Measurements from ENCODE around the gene MAN2A2.
A peak's percentile ranks its signal among the peaks of the same experiment; 100 is the strongest.
"Not testable (repeated sequence)": the region's sequence is repeated elsewhere in the genome, so short reads cannot be mapped to it uniquely, and the experiment has no call there.

Gene MAN2A2

GRCh38 chr15:90866800-90867199 is 36.3 kb upstream of the MAN2A2 start:
- ATAC-seq (replicated peaks) (no peak), DNase-seq (no peak)
- no peaks in the 10 kb centered on the region for H3K36me3 Mint-ChIP-seq
- peaks cover 32 to 46% of the 10 kb centered on the region in 2 donors for H3K4me1 Mint-ChIP-seq
- no peaks in the 10 kb centered on the region for H3K27me3 Mint-ChIP-seq
- H3K4me3 Mint-ChIP-seq, result no peak overlapping the region
- H3K9me3 Mint-ChIP-seq, result no peaks in the 10 kb centered on the region
- peak overlapping the region; percentile 26 for H3K27ac Mint-ChIP-seq

GRCh38 chr15:90868261-90868689 is 34.8 kb upstream of the MAN2A2 start, which contains the start of gene FURIN:
Gene FURIN, plus strand, starts transcription at chr15:90868588. Its CDS starts 7,153 bp downstream, at chr15:90875741.
- Mint-ChIP-seq H3K4me3 (peak within 1 kb of the TSS; percentile 92 to 93), H3K36me3 (no peaks in the 10 kb centered on the region), H3K27me3 (no peaks in the 10 kb centered on the region), H3K9me3 (no peaks in the 10 kb centered on the region), H3K27ac (peak within 1 kb of the TSS; percentile 86), H3K4me1 (peaks cover 41 to 55% of the 10 kb centered on the region in 2 donors)
- ATAC-seq (replicated peaks) (no peak), DNase-seq (no peak)

DNA sequence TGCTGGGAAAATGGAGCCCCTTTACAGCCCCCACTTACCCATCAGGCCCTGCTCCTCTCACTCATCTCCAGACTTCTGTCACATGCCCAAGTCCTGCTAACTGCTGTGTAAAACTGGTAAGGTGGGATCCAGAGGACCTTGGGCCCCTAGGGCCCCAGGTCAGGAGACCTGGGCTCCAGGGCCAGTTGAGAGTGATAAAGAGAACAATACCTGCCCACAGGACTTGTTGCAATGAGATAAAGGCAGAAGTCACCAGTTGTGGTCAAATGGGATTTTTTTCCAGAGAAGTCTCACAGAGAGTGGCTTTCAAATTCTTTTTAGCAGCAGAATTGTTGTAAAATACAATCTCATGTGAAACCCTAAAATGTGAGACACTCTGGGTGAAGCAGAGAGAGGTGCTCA is 34.0 kb upstream of the MAN2A2 start:
- no peaks in the 10 kb centered on the region for H3K27me3 Mint-ChIP-seq
- H3K4me3 Mint-ChIP-seq, result peak overlapping the region; percentile 92 to 93
- DNase-seq (no peak), ATAC-seq (replicated peaks) (peak in 1 of 2 donors; percentile 13)
- H3K36me3 Mint-ChIP-seq, result no peaks in the 10 kb centered on the region
- no peaks in the 10 kb centered on the region for H3K9me3 Mint-ChIP-seq
- H3K27ac Mint-ChIP-seq, result peak overlapping the region; percentile 86
- peaks cover 37 to 56% of the 10 kb centered on the region in 2 donors for H3K4me1 Mint-ChIP-seq

DNA sequence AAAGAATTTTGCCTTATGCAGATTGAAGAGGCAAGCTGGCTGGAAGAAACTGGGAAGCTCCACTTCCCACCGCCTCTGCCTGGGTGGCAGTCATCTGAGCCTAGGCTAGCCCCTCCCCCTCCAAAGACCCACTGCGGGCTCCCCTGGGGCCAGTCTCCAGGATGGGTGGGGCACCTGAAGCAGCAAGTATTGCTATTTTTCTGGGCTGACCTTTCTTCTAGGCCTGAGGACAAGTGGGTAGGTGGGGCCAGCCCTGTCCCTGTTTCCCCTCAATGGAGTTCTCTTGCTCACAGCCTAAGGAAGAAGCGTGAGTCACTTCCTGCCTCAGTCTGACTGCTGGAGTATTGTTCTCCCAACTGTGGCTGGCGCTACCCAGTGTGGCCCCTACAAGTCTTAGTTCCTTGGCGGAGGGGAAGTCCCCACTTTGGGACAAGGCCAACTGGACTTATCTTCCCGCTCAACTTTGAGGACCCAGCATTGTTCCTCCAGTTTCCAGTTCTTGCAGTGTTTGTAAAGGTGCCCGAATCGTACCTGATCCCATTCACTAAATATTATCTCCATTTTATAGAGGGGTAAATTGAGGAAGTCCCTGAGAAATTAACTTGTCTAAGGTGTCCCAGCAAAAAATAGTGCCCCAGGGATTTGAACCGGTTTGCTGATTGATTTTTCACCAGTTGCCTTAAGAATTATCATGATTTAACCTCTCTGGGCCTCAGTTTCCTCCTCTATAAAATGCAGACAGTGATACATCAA is 33.3 kb upstream of the MAN2A2 start:
- Mint-ChIP-seq H3K9me3 (no peaks in the 10 kb centered on the region), H3K27ac (peak overlapping the region; percentile 94), H3K27me3 (no peaks in the 10 kb centered on the region), H3K4me3 (peak overlapping the region; percentile 92 to 93), H3K36me3 (no peaks in the 10 kb centered on the region), H3K4me1 (peaks cover 37 to 57% of the 10 kb centered on the region in 2 donors)
- DNase-seq (no peak), ATAC-seq (replicated peaks) (peak; percentile 38 to 42)

DNA sequence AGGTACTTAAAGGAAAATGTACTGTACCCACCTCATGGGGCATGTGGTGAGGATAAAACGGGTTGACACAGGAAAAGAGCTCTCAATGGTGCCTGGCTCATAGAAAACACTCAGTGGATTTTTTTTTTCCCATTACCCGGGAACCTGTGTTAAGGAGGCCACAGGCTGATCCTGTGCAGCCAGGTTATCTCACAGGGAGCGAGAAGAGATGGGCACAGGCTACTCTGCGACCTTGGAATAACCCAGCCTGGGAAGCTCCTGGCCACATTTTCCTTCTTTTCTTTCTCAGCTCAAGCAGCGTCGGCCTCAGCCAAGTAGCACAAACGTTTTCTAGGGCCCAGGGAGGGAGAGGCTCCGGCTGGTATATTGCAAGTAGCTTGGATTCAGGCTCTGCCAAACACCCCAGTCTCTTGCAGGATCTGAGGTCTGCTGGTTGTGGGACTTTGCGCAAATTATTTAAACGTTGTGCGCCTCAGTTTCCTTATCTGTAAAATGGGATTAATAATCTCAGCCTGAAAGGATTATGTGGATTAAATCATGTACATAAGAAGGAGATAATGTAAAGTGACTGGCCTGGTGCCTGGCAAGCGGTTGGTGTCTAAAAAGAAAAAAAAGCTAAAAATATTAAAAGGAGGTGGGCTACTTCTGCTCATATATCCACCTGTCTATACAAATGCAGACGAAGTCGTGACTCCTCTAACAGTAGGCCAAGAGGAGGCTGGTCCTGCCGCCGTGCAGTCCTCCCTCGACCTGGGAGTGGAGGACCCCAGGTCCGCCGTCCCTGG is 32.6 kb upstream of the MAN2A2 start:
- no peaks in the 10 kb centered on the region for H3K27me3 Mint-ChIP-seq
- no peak for DNase-seq
- peaks cover 0 to under 1% of the 10 kb centered on the region in 2 donors for H3K36me3 Mint-ChIP-seq
- peaks cover 37 to 64% of the 10 kb centered on the region in 2 donors for H3K4me1 Mint-ChIP-seq
- no peaks in the 10 kb centered on the region for H3K9me3 Mint-ChIP-seq
- peak; percentile 40 to 41 for ATAC-seq (replicated peaks)
- peak overlapping the region; percentile 94 for H3K27ac Mint-ChIP-seq
- peak overlapping the region; percentile 92 to 93 for H3K4me3 Mint-ChIP-seq

DNA sequence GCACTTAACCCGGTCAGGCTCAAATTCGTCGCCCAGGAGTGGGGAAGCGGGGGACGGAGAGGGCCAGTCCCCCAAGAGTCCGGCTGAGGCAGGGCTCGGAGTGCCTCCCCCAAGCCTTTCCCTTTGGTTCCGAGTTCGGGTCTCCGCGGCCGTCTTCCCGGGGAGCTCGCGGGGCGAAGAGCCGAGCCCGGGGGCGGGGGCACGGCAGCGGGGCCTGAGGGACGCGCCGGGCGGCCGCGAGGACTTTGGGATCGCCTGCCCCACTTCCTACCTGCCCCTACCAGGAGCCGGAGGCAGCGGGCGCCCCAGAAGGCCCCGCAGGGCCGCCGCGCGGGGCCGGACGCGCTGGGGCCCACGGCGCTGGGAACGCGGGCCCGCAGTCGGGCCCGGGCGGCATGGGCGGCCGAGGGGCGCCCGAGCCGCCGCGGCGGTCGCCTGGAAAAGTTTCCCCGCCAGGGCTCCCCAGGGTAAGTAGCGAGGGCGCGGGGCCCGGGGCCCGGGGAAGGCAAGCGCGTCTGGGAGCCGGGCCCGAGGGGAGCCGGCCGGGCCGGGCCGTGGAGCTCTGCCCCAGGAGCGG is 31.9 kb upstream of the MAN2A2 start:
- Mint-ChIP-seq H3K4me3 (peak overlapping the region; percentile 92 to 93), H3K36me3 (peaks cover under 1 to 4% of the 10 kb centered on the region in 2 donors), H3K27ac (peak overlapping the region; percentile 94), H3K9me3 (no peaks in the 10 kb centered on the region), H3K27me3 (no peaks in the 10 kb centered on the region), H3K4me1 (peaks cover 37 to 69% of the 10 kb centered on the region in 2 donors)
- ATAC-seq (replicated peaks) (peak in 1 of 2 donors; percentile 15), DNase-seq (no peak)

GRCh38 chr15:90871716-90872485 is 31.2 kb upstream of the MAN2A2 start:
- Mint-ChIP-seq H3K27me3 (no peaks in the 10 kb centered on the region), H3K36me3 (peaks cover 6 to 11% of the 10 kb centered on the region in 2 donors), H3K4me3 (peak overlapping the region; percentile 85 to 86), H3K4me1 (peaks cover 39 to 73% of the 10 kb centered on the region in 2 donors), H3K9me3 (no peaks in the 10 kb centered on the region), H3K27ac (peak overlapping the region; percentile 91)
- ATAC-seq (replicated peaks) (peak; percentile 20 to 43), DNase-seq (no peak)

- H3K27me3 Mint-ChIP-seq, result no peaks in the 10 kb centered on the region
- peak; percentile 47 to 52 for ATAC-seq (replicated peaks)
- H3K4me3 Mint-ChIP-seq, result peak overlapping the region; percentile 85 to 86
- H3K9me3 Mint-ChIP-seq, result no peaks in the 10 kb centered on the region
- peaks cover 11 to 18% of the 10 kb centered on the region in 2 donors for H3K36me3 Mint-ChIP-seq
- H3K27ac Mint-ChIP-seq, result peak overlapping the region; percentile 91
- peaks cover 39 to 73% of the 10 kb centered on the region in 2 donors for H3K4me1 Mint-ChIP-seq
- DNase-seq, result no peak
Observed at GRCh38 chr15:90872486-90873184, 30.5 kb upstream of the MAN2A2 start.

DNA sequence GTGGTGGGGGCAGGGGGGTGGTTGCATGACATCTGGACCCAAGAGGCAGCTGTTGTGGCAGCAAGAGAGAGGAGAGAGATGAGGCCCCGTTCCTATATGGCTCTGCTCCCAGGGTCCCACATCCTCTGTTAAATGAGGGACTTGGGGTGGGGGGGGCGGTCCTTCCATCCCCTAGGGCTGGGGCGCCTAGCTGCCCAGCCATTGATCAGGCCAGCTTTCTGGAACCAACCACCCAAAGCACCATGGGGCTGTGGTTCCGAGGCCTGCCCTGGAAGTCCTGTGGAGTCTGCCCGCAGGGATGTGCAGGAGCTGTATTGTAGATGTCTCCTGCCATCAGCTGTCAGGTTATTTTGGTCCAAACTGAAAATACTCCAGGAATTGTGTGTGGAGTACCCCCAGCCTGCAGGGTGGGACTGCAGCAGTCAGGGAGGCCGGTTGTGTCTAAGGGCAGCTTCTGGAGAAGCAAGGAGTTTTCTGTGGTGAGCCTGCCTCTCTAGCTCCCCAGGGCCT is 29.6 kb upstream of the MAN2A2 start:
- DNase-seq, result no peak
- Mint-ChIP-seq H3K4me1 (peaks cover 31 to 64% of the 10 kb centered on the region in 2 donors), H3K36me3 (peaks cover 16 to 24% of the 10 kb centered on the region in 2 donors), H3K27me3 (no peaks in the 10 kb centered on the region), H3K4me3 (peak overlapping the region in 1 of 2 donors; percentile 85), H3K9me3 (no peaks in the 10 kb centered on the region), H3K27ac (no peak overlapping the region)
- ATAC-seq (replicated peaks), result no peak

DNA sequence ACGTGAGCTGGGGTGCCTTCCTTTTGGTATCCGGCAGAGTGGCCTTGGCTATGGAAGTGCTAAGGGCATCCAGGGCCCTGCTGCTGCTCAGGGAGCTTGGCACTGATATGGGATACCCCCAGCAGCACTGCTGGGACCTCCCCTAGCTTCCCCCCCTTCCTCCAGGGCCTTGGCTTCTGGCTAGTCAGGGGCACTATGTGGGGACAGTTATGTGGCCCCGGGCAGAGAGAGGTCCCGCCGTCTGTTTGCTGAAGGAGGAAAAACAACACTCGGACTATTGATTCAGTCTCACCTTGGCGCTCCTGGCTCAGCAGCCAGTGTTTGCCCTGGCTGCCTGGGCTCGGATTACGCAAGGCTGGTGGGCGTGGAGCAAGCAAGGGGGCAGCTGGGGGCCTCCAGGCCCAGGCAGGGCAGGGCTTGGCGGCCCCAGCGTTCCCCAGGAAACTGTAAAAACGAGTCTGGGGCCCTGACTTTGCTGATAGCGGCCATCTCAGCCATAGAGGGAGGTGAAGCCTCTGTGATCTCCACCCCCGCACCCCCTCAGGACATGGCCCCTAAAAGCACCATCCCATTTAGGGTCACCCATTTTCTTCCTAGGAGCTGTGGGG is 29.0 kb upstream of the MAN2A2 start:
- ATAC-seq (replicated peaks) (no peak), DNase-seq (no peak)
- Mint-ChIP-seq H3K4me3 (no peak overlapping the region), H3K4me1 (peaks cover 29 to 59% of the 10 kb centered on the region in 2 donors), H3K9me3 (no peaks in the 10 kb centered on the region), H3K27me3 (no peaks in the 10 kb centered on the region), H3K27ac (no peak overlapping the region), H3K36me3 (peaks cover 20 to 25% of the 10 kb centered on the region in 2 donors)

DNA sequence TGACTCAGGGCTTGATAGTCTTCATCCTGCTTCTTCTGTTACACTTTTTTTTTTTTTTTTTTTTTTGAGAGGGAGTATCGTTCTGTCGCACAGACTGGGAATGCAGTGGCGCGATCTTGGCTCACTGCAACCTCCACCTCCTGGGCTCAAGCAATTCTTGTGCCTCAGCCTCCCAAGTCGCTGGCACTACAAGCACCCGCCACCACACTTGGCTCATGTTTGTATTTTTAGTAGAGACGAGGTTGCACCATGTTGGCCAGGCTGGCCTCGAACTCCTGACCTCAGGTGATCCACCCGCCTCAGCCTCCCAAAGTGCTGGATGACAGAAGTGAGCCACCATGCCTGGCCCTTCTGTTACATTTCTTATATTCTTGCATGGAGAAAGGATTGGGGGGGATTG is 28.1 kb upstream of the MAN2A2 start:
- not testable (repeated sequence) for H3K4me3 Mint-ChIP-seq

DNA sequence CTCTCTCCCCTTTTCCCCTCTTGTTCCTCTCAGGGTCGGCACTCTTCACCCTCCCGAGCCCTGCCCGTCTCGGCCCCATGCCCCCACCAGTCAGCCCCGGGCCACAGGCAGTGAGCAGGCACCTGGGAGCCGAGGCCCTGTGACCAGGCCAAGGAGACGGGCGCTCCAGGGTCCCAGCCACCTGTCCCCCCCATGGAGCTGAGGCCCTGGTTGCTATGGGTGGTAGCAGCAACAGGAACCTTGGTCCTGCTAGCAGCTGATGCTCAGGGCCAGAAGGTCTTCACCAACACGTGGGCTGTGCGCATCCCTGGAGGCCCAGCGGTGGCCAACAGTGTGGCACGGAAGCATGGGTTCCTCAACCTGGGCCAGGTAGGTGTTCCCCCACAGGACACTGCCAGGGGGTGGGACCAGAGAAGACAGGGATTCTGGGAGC is 27.5 kb upstream of the MAN2A2 start:
- Mint-ChIP-seq H3K4me1 (peaks cover 14 to 49% of the 10 kb centered on the region in 2 donors), H3K9me3 (no peaks in the 10 kb centered on the region), H3K36me3 (peaks cover 30 to 36% of the 10 kb centered on the region in 2 donors), H3K27ac (no peak overlapping the region), H3K27me3 (no peaks in the 10 kb centered on the region), H3K4me3 (no peak overlapping the region)
- ATAC-seq (replicated peaks), result no peak
- no peak for DNase-seq

More for the DNA sequence above, 28.1 kb upstream of the MAN2A2 start:
- not testable (repeated sequence) for H3K9me3 Mint-ChIP-seq; ATAC-seq (replicated peaks); H3K27me3 Mint-ChIP-seq; DNase-seq; H3K27ac Mint-ChIP-seq
- H3K4me1 Mint-ChIP-seq, result peaks cover 20 to 55% of the 10 kb centered on the region in 2 donors
- H3K36me3 Mint-ChIP-seq, result peaks cover 28 to 32% of the 10 kb centered on the region in 2 donors

- no peak overlapping the region for H3K4me3 Mint-ChIP-seq
- H3K36me3 Mint-ChIP-seq, result peaks cover 35 to 36% of the 10 kb centered on the region in 2 donors
- ATAC-seq (replicated peaks) (no peak), DNase-seq (no peak)
- no peaks in the 10 kb centered on the region for H3K27me3 Mint-ChIP-seq
- H3K4me1 Mint-ChIP-seq, result peaks cover 12 to 44% of the 10 kb centered on the region in 2 donors
- peak overlapping the region; percentile 67 for H3K27ac Mint-ChIP-seq
- H3K9me3 Mint-ChIP-seq, result no peaks in the 10 kb centered on the region
Observed at GRCh38 chr15:90876046-90876445, 27.1 kb upstream of the MAN2A2 start.
